HG03432 (cell line): Measurements from ENCODE around the gene TRIM54.
"Not testable (repeated sequence)": the region's sequence is repeated elsewhere in the genome, so short reads cannot be mapped to it uniquely, and the experiment has no call there.

Experiments used
- ATAC-seq: cut with Tn5 transposase; IDR thresholded peaks from one replicate; pipeline ENCODE4 v1.9.1; 2021; ENCODE audit warnings: mild to moderate bottlenecking, moderate library complexity; ENCODE audit not compliant: unreplicated experiment

The TRIM54 gene

DNA sequence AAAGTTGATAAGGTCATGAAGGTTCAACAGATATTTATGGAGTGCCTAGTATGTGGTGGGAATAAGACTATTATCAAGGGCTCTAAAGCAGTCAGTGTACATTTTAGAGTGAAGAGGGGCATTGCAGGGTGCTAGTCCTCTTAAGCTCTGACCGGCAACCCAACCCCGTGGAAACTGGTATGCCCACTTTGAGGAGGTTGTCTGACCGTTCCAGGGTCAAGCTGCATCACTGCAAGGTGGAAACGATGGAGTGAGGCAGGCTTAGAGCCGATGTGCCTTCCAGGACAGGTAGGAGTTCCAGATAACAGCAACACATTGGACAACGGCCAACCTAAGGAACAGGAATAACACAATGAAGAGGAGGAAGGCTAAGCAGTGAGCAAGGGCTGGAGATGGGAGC, 27.4 kb downstream of the TRIM54 start:
- no peak for ATAC-seq

DNA sequence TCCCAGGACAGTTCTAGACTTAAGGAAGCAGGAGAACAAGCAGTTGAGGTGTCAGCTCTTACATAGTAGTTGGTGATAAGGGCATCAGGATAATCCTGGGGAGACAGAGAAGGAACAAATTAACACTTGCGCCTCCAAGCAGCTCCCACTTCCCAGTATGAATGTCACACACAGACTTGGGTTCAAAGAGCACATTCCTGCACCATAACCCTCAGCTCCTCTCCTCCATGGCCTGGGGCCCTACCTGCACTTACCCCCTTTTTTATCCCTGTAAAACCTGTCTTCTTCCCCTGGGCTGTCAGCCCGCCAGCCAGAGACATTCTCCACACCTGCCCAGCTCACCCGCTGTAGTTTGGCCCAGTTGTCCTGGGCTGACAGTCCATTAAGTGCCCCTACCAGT, 29.9 kb downstream of the TRIM54 start:
- no peak for ATAC-seq

DNA sequence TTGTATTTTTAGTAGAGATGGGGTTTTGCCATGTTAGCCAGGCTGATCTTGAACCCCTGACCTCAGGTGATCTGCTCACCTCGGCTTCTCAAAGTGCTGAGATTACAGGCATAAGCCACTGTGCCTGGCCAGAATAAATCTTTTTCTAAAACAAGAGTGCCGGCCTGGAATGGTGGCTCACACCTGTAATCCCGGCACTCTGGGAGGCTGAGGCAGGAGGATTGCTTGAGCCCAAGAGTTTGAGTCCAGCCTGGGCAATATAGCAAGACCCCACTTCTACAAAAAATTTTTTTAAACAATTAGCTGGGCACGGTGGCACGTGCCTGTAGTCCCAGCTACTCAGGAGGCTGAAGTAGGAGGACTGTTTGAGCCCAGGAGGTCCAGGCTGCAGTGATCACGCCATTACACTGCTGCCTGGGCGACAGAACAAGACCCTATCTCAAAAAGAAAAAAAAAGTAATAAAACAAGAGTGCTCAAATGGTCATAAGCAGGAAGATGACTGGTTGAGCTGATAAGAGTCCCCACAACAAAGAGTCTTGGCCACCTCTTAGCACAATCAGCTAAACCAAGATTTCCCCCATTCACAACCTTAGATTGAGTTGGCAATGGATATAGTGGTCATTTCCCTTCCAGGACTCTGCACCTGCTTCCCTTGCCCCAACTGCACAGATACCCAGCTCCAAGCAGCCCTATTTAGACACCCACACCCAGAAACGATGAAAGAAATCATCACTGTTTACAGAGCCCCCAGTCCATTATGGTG, 31.8 kb downstream of the TRIM54 start:
- ATAC-seq: no peak

DNA sequence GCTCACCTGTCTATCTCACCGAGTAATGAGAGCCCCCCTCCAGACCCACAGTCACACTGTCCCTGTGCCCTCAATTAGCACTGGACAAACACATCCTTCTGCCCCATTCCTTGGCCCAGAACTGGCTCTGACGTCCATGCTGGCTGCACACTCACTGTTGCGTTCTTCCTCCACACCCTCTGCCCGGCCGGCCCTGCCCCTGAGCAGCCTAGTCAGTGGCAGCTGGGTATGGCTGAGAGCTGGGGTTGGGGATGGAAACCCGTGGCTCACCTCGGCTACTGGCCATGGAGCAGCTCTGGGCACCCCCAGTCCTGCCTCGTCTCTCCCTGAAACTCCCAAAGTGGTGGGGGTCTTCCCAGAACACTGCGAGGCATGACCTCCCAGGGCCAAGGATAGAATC, 32.5 kb downstream of the TRIM54 start:
- ATAC-seq: no peak

DNA sequence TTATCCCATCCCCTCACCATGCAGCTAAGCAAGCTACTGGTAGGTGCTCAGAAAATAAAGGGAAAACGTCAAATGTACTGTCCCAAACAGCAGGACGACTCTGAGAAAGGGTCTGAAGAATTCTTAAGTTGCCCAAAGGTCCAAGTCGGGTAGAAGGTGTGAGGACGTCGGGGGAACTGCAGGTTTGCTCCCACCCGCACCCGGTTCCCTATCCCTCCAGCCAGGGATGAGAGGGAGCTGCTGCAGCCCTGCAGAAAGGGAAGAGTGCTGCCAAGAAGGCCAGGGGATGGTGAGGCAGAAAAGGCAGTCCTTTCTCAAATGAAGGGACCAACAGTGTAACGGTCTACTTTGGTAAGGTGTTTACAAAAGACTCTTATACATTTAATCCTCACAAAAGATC, 32.9 kb downstream of the TRIM54 start:
- ATAC-seq: no peak

DNA sequence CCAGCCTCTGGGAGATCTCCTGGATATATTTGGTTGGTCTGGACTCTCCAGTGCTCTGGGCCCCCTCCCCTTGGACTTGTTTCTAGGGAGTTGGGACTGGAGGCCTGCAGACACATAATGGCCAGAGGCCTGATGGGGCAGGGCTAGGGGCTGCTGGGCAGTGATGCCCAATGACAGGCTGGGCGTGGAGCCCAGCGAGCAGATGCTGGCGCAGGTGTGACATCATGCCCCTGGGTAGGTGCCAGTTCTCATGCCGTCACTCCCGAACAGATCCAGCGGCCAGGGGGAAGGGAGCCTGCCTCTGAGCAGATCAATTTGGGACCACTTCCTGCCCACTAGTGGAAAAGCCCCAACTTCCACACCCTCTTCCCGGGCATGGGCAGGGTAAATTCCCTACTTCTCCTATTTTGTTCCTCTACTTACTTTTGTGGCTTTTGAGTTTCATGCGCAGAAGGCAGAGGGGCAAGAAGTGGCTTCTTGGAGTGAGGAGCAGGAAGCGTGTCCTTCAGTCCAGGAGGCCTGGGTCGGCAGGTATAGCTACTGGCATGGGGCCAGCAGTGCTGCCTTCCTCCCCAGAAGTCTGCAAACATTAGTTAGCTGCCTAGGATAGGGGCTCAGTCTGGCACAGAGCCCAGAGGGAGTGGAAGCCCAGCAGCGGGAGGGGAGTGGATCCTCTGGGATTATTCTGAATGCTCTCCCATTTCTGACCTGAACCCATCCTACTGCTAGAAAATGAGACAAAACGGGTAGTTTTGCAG, 34.6 kb downstream of the TRIM54 start:
- ATAC-seq: no peak

DNA sequence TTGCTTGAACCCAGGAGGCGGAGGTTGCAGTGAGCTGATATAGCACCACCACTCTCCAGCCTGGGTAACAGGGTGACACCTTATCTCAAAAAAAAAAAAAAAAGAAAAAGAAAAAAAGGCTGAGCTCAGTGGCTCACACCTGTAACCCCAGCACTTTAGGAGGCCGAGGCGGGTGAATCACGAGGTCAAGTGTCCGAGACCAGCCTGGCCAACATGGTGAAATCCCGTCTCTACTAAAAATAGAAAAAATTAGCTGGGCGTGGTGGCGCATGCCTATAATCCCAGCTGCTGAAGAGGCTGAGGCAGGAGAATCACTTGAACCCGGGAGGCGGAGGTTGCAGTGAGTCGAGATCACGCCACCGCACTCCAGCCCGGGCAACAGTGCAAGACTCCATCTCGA, 37.6 kb downstream of the TRIM54 start:
- ATAC-seq: not testable (repeated sequence)

DNA sequence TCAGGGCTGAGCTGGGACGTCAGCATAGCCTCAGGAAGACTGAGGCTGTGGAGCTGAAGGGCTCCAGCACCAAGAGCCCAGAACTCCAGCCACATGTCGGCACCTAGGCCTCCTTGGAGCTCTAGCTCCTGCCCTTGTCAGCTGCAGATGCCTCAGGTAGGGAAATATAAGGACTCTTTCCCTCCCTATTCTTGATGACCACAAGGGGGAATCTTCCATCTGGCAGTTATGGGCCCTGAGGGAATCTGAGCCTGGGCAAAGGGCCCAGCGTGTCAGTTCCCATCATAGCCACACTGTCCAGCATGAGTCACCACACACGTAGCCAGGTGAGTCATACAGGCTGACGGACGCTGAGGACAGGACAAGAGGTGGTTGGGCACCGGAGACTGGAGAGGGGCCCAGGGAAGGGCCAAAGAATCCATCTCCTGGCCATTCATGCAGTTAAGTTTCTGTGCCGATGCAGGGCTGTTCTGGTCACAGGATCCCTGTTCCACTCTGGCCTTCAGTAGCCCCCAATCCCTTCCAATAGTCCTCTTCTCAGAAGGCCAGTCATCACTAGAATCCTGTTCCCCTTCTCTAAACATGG, 38.8 kb downstream of the TRIM54 start:
- ATAC-seq: no peak

DNA sequence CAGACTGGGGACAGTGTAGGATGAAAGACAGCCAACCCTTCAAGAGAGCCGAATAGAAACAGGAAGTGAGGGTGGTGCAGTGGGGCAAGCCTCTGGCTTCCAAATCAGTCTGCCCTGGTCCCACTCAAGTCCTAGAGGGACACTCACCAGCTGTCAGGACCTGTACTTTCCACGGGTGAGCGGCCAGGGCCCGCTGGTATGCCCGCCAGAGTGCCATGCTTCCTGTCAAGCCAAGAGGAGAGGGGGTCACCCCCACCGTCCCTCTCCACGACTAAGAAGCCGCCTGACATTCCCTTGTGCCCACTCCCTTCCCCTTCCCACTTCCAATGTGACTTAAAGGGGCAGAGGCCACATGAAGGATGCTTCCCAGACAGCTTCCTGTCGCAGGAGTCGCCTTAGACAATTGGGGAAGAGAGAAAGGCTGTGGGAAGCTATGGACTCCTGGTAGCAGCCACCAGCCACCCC, 40.1 kb downstream of the TRIM54 start:
- ATAC-seq: peak; percentile 33

DNA sequence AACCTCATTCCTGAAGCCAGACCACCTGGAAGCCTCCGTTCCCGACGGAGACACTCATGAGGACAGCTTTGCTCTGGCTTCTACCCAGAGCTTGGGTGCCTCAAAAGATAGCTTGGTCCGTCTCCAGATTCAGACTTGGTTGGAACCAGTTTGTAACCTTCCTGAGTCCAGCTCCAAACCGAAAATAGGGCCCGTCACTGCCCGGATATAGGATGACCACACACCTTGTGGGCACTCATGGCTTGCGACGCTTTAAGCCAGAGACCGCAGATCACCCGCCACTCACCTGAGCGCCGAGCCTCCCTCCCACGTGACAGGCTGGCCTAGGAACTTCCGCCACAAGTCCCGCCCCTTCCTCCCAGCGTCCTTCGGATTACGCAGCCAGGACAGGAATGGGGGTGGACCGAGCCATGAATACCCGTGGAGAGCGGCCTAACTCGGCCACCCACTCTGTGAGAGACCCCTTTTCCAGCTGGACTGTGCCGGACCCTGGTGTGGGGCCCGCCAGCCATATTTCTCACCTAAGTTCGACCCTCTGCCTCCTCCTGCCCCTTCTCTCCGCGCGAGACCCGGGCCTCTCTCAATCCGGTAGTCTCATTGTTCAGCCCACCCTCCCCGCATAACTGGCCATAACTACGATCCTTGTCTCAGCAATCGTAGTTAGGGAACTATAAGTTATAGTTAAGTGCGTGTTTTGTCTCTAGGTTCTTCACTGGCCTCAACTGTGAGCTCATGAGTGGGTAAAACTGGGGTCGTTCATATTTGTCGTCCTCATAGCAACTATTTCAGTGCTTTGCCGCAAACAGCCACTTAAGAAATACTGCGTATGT, 40.8 kb downstream of the TRIM54 start, which contains the start of gene MPV17:
Gene MPV17 (minus strand): TSS at position 332 of the 830 bp plus-strand sequence. CDS start 580 bp downstream, outside the sequence.
- peak; percentile 94 for ATAC-seq

DNA sequence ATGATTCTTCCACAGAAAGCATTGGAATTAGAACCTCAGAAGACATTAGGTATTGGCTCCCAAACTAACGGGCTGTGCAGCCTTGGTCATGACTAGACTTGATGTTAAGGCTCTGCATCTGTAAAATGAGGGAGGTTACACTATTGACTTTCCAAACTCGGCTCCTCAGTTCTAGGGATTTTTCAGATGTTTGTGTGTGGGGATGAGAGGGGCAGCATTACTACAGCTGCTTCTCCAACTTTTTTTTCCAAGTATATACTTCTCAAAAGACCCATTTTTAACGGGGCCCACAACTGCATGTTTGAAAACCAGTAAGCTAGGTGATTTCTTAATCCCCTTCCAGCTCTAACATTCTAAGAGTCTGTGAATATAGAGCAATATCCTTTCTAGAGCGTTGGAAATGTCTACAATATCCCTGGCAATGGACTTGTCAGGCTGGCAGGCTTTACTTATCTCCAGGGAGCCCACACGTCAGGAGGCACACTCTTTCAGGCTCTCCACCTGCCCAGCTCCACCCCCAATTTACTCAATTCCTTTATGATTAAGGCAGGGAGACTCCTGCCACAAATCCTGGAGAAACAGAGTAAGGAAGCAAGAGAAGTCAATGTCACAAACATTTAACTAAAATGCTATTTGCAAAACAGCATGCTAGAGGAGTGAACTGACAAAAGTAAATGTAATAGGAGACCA, 41.5 kb downstream of the TRIM54 start:
- no peak for ATAC-seq

DNA sequence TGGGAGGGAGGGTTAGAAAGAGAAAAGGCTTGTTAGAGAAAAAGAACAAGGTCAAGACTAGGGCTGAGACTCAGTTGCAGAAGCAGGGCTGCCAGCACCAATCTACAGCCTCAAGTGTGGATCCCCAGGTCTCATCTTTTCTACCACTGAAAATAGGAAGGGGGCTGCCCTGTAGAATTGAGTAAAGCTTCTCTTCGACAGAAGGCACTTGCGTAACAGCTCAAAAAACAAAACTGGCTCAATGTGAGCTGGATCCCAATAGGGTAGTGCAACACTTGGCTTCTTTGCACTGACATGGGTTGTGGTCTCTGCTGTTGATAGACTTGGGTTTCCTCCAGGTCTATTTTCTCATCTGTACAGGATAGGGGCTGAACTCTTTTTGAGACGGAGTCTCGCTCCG, 42.5 kb downstream of the TRIM54 start:
- ATAC-seq: no peak

DNA sequence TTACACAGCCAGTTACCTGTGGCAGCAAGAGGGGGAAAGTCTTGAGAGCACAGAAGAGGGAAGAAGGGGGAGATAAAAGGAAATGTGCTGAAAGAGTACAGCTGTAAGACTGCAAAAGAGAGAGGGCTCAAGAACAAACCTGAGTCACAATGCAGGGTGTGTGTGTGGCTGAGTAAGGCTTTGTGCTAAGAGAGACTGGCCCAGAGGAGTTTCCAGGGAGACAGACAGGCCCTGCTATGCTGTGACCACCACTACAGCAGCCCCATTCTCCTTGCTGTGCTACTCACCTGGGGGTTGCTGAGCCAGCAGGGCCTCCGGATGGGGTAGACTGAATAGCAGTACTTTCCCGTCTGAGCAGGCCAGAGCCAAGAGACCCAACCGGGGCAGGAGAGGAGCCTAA, 53.1 kb downstream of the TRIM54 start:
- ATAC-seq: no peak

DNA sequence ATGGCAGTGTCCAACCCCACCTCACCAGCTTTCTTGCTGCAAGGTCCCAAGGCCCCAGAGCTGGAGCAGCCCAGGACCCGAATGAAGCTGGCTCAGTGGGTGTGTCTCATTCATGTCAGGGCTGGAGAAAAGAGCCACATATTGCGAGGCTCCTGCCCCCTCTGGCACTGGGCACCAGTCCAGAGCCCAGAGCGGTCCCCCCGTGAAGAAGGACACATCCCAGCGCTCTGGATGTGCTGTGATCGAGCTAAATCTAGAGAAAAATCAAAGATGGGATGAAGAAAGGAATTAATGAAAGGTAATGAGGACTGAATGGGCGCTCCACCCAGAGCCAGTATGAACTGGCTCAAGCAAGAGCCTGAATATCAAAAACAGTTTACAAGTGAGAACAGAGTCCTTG, 53.9 kb downstream of the TRIM54 start:
- no peak for ATAC-seq

DNA sequence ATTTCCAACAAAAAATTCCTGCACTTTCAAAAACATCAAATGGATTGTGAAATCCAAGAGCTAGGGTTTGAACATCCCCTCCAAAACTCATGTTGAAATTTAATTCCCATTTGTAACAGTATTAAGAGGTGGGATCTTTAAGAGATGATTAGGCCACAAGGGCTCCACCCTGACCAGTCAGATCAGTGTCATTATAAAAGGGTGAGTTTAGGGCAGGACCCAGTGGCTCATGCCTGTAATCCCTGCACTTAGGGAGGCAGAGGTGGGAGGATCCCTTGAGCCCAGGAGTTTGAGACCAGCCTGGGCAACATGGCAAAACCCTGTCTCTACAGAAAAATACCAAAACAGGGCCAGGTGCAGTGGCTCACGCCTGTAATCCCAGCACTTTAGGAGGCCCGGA, 65.4 kb downstream of the TRIM54 start:
- ATAC-seq: no peak

DNA sequence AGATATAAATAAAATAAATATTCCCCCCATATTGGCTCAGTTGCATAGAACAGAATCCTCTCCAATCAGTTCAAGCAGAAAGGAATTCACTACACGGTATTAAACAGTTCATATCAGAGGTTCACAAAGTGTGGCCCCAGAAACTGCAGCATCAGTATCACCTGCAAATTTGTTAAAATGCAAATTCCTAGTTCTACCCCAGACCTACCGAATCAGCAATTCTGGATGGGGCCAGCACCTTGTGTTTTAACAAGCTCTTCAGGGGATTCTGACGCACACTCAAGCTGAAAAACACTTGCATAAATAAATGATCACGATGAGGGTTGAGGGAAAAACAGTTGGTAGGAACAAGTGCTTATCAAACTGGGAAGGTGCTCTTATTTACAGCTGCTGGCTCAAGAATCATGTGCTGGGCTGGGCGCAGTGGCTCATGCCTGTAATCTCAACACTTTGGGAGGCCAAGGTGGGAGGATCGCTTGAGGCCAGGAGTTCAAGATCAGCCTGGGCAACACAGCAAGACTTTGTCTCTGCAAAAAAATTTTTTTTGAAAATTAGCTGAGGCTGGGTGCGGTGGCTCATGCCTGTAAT, 68.0 kb downstream of the TRIM54 start:
- no peak for ATAC-seq

DNA sequence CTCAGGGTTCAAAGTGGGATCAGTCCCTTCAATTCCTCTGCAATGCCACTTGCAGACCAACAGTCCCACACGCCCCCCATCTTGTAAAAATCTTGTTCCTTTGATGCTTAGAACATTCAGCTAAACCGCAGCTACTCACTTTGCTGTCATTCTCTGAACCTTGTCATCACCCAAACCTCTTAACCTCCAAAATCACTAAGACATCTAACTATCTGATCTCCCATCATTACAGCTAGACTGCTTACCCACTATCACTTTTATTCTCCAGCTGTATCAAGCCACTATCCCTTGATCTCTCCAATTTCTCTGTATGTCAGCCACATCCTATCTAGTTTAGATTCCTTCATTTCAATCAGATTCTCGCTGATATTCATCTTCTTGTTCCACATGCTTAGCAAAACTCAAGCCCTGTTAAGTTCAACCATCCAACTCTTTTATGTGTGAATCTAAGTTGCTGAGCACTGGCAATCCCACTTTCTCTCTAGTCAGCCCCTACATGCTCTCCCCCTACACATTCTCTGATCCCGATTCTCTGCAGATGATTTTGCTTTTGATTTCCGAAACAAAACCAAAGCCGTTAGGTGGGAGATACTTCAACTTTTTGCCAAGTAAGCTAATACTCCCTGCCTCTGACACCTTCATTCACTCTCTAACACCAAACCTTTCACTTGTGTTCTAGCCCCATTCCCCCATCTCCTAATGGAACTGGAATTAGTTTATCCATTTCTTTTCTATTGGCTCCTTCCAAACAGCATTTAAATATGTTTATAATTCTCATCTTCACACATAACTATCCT, 69.8 kb downstream of the TRIM54 start:
- ATAC-seq: no peak

DNA sequence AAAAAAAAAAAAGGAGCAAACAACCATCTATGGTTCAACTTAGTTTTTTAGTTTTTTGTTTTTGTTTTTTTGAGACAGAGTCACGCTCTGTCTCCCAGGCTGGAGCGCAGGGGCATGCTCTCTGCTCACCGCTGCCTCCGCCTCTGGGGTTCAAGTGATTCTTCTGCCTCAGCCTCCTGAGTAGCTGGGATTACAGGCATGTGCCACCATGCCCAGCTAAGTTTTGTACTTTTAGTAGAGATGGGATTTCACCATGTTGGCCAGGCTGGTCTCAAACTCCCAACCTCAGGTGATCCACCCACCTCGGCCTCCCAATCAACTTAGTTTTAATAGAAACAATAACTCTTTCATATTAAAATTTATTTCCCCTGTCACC, 71.1 kb downstream of the TRIM54 start:
- not testable (repeated sequence) for ATAC-seq
